ENCODE results near the gene SPINT2.

DNA sequence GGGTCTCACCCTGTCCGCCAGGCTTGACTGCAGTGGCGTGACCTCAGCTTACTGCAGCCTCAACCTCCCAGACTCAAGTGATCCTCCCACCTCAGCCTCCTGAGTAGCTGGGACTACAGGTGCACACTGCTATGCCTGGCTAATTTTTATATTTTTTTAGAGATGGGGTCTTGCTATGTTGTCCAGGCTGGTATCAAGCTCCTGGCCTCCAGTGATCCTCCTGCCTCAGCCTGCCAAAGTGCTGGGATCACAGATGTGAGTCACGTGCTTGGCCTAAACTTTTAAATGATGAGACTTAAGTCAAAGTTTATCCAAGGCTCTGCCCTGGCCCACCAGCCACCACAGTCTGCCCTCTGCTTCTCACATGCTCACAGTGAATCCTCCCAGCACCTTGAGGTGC, 41.9 kb downstream of the SPINT2 start:
- TF ChIP-seq, protein P1, sequence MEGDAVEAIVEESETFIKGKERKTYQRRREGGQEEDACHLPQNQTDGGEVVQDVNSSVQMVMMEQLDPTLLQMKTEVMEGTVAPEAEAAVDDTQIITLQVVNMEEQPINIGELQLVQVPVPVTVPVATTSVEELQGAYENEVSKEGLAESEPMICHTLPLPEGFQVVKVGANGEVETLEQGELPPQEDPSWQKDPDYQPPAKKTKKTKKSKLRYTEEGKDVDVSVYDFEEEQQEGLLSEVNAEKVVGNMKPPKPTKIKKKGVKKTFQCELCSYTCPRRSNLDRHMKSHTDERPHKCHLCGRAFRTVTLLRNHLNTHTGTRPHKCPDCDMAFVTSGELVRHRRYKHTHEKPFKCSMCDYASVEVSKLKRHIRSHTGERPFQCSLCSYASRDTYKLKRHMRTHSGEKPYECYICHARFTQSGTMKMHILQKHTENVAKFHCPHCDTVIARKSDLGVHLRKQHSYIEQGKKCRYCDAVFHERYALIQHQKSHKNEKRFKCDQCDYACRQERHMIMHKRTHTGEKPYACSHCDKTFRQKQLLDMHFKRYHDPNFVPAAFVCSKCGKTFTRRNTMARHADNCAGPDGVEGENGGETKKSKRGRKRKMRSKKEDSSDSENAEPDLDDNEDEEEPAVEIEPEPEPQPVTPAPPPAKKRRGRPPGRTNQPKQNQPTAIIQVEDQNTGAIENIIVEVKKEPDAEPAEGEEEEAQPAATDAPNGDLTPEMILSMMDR (IDR thresholded peaks at IDR 0.05) = no peak
- no peak for TF ChIP-seq POLR2A (IDR thresholded peaks at IDR 0.05)
